T-helper 2 cell treated with Interferon-gamma antibody and Interleukin-4, amounts not matched to agents 5 μg/mL and 100 μg/mL, for 36 hours (primary cell): ENCODE data around the gene GNG4.
A peak's percentile ranks its signal among the peaks of the same experiment; 100 is the strongest.
"Not testable (repeated sequence)": the region's sequence is repeated elsewhere in the genome, so short reads cannot be mapped to it uniquely, and the experiment has no call there.

Experiments used
- DNase-seq: peaks from one replicate; pipeline ENCODE4 v3.0.0; 2021; ENCODE audit warnings: low spot score
- H3K27ac Mint-ChIP-seq: one replicate; pipeline ENCODE4 v1.8.0; 2021; ENCODE audit warnings: mild to moderate bottlenecking, mixed read lengths
- H3K27me3 Mint-ChIP-seq: one replicate; pipeline ENCODE4 v1.8.0; 2021; ENCODE audit warnings: low read depth, mixed read lengths
- H3K36me3 Mint-ChIP-seq: one replicate; pipeline ENCODE4 v1.8.0; 2021; ENCODE audit warnings: low read depth, mixed read lengths
- H3K4me1 Mint-ChIP-seq: one replicate; pipeline ENCODE4 v1.8.0; 2021; ENCODE audit warnings: low read depth, mixed read lengths
- H3K4me3 Mint-ChIP-seq: one replicate; pipeline ENCODE4 v1.8.0; 2022; ENCODE audit warnings: mild to moderate bottlenecking, moderate library complexity, mixed read lengths
- H3K9me3 Mint-ChIP-seq: one replicate; pipeline ENCODE4 v1.8.0; 2021; ENCODE audit warnings: mixed read lengths

The GNG4 gene

DNA sequence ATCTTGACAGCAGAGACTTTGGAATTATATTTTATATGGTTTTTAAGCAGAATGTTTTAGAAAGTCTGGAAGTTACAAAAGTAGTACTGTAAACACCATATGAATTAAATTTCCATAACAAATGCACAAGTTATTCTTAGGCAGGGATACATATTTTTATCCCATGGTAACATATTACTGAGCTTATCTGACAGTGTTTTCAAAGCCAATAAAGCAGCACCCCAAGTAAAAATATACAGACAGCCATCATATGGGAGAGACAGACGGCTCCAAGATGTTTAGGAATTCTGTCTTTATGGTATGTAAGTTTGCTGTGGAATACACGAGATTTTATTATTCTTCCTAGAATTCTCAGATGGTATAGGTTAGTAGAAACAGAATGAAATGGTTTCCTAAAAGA is 12.0 kb upstream of the GNG4 start:
- Mint-ChIP-seq H3K4me1 (no peaks in the 10 kb centered on the region), H3K36me3 (peaks cover 9% of the 10 kb centered on the region), H3K9me3 (no peaks in the 10 kb centered on the region), H3K27me3 (peaks cover 3% of the 10 kb centered on the region), H3K27ac (no peak overlapping the region), H3K4me3 (no peak overlapping the region)
- no peak for DNase-seq

DNA sequence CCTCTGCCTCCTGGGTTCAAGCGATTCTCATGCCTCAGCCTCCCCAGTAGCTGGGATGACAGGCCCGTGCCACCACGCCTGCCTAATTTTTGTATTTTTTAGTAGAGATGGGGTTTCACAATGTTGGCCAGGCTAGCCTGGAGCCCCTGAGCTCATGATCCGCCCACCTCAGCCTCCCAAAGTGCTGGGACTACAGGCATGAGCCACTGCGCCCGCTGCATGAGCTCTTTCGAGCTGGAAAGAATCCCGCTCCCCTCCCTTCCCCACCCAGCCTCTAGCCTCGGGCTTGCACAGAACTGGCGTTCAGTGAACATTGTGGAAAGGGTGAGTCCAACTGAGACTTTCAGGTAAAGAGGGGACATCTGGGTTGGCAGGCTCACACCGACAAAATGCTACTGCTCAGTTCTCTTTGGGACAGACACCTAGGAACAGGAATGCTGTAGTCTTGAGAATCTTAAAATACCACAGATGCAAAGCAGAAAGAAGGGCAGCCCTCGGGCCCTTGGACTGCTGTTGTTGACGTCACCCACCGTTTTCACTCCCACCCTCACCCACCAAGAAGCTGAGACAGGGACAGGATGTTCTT is 9.7 kb upstream of the GNG4 start:
- H3K36me3 Mint-ChIP-seq, result peaks cover 7% of the 10 kb centered on the region
- no peak for DNase-seq
- no peaks in the 10 kb centered on the region for H3K4me1 Mint-ChIP-seq
- peaks cover 18% of the 10 kb centered on the region for H3K27me3 Mint-ChIP-seq
- no peak overlapping the region for H3K4me3 Mint-ChIP-seq
- H3K9me3 Mint-ChIP-seq, result no peaks in the 10 kb centered on the region
- H3K27ac Mint-ChIP-seq, result no peak overlapping the region

DNA sequence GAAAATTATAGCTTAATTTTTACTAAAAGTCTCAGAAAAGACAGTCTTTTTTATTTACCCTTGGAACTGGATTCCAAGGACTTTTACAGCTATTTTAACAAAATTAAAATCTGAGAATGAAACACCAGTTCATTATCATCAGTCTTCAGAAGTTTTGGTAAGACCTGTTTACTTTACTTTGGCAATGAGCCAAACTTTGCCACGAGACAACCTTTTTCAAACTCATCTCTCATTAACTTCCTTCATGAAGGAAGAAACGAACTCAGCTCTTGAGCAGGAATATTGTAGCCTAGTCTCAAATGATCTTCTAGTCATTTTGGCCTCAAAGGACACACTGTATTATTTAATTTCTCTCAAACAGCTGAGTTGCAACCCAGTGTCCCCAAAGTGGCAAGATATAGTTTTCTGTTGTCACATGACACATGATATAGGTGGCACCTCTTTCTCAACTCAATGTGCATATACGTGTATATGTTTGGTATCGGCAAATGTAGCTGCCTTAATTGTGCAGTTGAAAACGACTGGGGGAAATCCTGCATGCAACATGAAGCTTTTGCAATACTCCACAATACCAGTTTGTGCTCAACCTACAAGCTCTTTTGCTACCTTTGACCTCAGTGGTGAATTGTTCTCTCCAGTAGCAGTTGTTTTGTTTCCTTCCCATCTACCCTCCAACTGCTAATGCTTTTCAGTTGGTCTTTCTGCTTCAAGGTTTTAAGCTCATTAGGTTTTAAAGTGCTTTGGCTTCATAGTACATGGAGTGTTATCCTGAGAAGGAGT is 8.4 kb upstream of the GNG4 start:
- no peaks in the 10 kb centered on the region for H3K9me3 Mint-ChIP-seq
- H3K4me3 Mint-ChIP-seq, result no peak overlapping the region
- no peak overlapping the region for H3K27ac Mint-ChIP-seq
- H3K4me1 Mint-ChIP-seq, result no peaks in the 10 kb centered on the region
- H3K27me3 Mint-ChIP-seq, result peaks cover 29% of the 10 kb centered on the region
- peaks cover 3% of the 10 kb centered on the region for H3K36me3 Mint-ChIP-seq
- DNase-seq, result no peak

DNA sequence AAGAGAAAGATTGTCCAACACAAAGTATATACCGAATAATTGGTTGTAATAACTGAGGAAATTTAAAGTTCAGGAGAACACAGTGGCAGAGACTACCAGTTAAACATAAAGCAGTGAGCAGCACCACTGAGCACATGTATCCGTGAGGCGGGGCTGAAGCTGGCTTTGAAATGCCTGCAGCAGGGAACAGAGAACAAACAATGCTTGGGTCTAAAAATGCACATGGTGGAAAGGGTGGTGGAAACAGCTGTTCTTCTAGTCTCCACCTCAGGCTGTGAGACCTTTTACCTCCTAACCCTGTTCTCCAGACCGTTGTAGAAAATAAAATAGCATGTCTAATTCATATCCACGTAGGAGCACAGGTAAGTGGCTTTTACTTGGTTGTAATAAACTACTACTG is 7.7 kb upstream of the GNG4 start:
- Mint-ChIP-seq H3K36me3 (peaks cover 3% of the 10 kb centered on the region), H3K27ac (no peak overlapping the region), H3K27me3 (peaks cover 36% of the 10 kb centered on the region), H3K4me3 (no peak overlapping the region), H3K9me3 (no peaks in the 10 kb centered on the region), H3K4me1 (no peaks in the 10 kb centered on the region)
- no peak for DNase-seq

DNA sequence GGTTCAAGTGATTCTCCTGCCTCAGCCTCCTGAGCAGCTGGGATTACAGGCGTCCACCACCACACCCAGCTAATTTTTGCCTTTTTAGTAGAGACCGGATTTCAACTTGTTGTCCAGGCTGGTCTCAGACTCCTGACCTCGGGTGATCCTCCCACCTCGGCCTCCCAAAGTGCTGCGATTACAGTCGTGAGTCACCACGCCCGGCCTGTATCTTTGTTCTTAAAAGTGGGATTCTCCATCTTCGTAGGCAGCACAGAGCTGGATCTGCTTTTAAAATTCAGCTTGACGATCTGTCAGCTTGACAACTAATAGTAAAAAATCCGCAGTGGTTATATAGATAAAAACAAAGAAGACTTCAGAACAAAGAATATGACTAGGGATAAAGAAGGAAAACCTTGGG is 2.8 kb upstream of the GNG4 start:
- H3K4me3 Mint-ChIP-seq, result no peak overlapping the region
- H3K36me3 Mint-ChIP-seq, result peaks cover 2% of the 10 kb centered on the region
- no peak overlapping the region for H3K27ac Mint-ChIP-seq
- H3K9me3 Mint-ChIP-seq, result no peaks in the 10 kb centered on the region
- no peak for DNase-seq
- peaks cover 9% of the 10 kb centered on the region for H3K4me1 Mint-ChIP-seq
- H3K27me3 Mint-ChIP-seq, result peaks cover 70% of the 10 kb centered on the region

DNA sequence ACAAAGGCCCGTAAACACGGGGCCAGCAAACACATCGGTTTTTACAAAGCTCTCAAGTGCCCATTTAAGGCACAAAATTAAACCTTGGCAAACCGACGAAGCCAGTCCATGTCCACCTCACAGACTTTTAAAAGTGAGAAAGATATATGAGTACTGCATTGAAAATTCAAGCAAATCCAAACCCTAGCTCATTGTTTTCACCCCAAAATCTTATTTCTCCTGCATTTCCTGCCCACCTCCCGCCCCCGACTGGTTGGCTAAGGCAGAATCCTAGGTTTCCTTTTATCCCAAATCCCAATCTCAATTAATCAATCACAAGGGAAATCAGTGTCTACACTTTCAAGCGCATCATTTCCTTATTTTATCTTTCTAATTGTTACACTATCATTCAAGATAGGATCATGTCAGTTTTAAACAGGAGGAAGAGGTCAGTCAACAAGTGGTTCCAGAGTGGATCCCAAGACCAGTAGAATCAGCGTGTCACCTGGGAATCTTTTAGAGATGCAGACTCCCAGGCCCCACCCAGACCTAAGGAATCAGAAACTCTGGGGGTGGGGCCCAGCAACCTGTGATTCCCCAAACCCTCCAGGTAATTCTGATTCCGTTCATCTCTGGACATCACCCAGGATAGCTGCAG is 1.7 kb upstream of the GNG4 start:
- no peak overlapping the region for H3K27ac Mint-ChIP-seq
- H3K36me3 Mint-ChIP-seq, result peaks cover 2% of the 10 kb centered on the region
- H3K9me3 Mint-ChIP-seq, result no peaks in the 10 kb centered on the region
- H3K4me1 Mint-ChIP-seq, result peaks cover 9% of the 10 kb centered on the region
- H3K4me3 Mint-ChIP-seq, result peak overlapping the region; percentile 44
- DNase-seq, result no peak
- H3K27me3 Mint-ChIP-seq, result peaks cover 77% of the 10 kb centered on the region

DNA sequence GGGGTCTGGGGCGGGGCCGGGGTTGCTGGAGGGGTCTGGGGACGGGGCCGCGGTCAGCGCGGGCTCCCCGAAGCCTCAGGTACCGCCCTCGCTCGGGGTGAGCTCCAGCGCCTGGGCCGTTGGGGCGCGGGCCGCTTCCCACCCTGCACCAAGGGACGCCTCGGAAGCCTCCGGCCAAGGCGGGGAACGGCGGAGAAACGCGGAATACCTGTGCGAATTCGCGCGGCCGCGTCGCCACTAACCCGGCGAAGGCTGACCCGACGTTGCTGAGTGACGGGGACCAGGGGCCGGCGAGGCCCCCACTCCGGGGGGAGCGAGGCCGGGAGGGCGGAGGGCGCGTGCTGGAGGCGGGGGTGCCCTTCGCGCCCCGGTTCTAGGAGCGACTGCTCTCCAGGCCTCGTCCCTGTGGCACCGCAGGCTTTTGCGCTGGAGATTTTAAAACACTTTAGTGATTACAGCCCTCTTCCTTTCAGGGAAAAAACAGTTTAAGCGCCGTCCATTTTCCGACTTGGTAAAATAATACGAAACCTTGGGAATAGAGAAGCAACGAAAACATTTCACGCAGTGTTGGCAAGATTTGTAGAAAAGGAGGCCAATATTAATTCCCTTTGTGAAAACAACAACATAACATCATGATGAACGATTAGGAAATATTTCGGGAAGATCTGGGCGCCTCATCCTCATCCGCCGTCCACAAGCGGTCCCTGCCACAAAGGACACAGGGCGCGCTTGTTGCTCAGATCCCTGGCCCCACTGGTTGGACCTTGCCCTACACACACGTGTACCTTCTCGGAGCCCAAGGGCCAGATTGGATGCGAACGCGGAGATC is 971 bp upstream of the GNG4 start:
- H3K4me1 Mint-ChIP-seq, result peaks cover 9% of the 10 kb centered on the region
- H3K27me3 Mint-ChIP-seq, result peaks cover 77% of the 10 kb centered on the region
- peaks cover 2% of the 10 kb centered on the region for H3K36me3 Mint-ChIP-seq
- no peak overlapping the region for H3K27ac Mint-ChIP-seq
- no peak for DNase-seq
- H3K4me3 Mint-ChIP-seq, result peak overlapping the region; percentile 44
- H3K9me3 Mint-ChIP-seq, result no peaks in the 10 kb centered on the region

DNA sequence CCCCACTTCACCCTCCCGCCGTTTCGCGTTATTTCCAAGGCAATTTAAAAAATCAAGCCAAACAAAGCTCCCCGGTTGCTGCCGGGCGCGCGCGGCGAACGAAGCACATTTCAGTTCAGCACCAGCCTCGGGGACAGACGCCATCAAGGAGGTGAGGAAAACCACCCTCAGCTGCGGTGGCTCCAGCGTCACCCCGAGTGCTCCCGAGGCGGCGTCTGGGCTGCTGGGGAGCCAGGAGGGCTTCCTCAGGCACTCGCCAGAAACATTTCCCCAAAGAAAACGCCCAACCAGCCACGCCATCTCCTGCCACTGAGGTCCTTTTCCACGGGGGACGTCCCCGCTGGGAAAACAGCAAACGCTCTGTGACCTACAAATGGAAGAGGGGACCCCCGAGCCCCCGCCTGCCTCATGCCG is 623 bp downstream of the GNG4 start:
- peak; percentile 70 for DNase-seq
- Mint-ChIP-seq H3K27me3 (peaks cover 67% of the 10 kb centered on the region), H3K36me3 (peaks cover 2% of the 10 kb centered on the region), H3K9me3 (no peaks in the 10 kb centered on the region), H3K27ac (peak overlapping the region; percentile 49), H3K4me3 (peak overlapping the region; percentile 83), H3K4me1 (peaks cover 9% of the 10 kb centered on the region)

DNA sequence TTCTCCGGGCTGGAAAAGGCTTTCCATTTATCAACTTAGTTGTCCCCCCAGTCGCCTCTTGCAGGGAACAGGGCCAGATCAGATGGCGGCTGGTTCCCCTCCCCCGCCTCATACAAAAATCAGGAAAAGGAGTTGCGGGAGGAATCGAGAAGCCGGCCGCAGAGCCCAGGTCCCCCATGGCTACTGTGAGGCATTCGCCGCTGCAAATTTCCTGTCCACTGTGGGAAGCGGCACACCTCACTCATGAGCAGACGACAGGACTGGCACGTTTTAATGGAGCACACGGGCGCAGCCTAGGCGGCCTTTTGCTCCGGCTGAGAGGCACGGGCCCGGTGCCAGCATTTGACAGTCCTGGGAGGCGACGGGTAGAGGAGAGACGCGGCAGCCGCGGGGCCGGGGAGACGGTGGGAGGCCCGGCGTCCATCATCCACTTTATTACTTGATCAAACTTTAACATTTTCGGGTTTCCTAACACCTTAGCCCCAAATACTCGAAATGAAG is 1.1 kb downstream of the GNG4 start:
- no peak for DNase-seq
- Mint-ChIP-seq H3K36me3 (peaks cover 2% of the 10 kb centered on the region), H3K4me3 (peak overlapping the region; percentile 83), H3K27me3 (peaks cover 64% of the 10 kb centered on the region), H3K9me3 (no peaks in the 10 kb centered on the region), H3K4me1 (peaks cover 10% of the 10 kb centered on the region), H3K27ac (no peak overlapping the region)

DNA sequence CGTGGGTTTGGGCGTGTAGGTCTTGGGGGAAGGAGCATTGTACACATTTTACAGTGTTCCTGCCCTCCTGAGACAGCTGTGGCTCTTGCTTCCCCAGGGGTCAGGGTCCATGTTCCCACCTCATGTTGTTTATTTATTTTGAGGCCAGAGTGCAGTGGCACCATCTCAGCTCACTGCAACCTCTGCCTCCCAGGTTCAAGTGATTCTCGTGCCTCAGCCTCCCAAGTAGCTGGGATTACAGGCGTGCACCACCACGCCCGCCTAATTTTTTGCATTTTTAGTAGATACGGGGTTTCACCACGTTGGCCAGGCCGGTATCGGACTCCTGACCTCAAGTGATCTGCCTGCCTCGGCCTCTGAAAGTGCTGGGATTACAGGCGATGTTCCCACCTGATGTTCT is 2.0 kb downstream of the GNG4 start:
- Mint-ChIP-seq H3K4me1 (peaks cover 19% of the 10 kb centered on the region), H3K27me3 (peaks cover 55% of the 10 kb centered on the region)
- not testable (repeated sequence) for DNase-seq, H3K9me3 Mint-ChIP-seq, H3K27ac Mint-ChIP-seq, H3K4me3 Mint-ChIP-seq, H3K36me3 Mint-ChIP-seq

DNA sequence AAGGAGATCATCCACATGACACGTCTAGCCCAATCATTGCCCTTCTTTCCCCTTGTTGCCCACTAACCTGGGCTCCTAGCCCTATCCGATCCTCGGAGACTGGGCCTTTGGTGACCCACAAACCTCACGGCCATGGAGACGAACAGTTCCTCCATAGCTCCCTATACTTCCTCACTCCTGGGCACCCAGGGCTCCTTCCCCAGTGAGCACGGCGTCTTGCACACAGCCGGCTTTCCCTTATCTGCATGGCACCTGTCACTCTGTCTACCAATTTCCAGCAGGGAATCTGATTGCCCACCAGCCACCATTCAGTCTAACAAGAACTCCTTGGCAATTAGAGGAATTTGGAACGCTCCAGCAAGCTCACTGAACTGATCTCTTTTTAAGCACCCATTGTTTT is 3.1 kb downstream of the GNG4 start:
- Mint-ChIP-seq H3K27me3 (peaks cover 46% of the 10 kb centered on the region), H3K9me3 (no peaks in the 10 kb centered on the region), H3K4me3 (no peak overlapping the region), H3K4me1 (peaks cover 29% of the 10 kb centered on the region), H3K36me3 (peaks cover 2% of the 10 kb centered on the region), H3K27ac (no peak overlapping the region)
- no peak for DNase-seq

DNA sequence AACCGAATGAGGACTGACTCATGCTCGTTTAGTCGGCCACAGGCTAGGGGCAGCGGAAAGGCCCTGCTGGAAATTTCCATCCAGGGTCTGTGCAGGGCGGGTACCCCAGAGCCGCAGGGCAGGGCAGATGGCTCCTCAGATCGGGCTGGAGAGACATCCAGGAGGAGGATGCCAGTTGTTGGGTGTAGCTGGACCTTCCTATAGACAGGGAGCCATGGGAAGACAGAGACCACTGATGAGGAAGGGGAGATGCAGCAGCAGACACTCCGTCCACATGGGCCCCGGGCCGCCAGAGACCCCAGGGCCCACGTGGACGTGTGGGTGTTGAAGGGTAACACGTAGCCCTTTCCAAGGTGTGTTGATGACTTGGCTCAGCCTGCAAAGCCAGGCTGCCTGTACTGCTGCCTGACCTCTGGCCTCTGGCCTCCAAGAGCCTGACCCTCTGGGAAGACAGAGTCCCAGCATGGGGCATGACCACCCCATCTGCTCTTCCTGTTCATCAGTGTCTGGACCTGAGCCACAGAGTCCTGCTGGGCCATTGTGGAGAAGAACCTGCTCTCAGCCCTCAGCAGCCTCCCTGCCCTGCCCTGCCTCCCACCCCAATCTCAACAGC is 4.8 kb downstream of the GNG4 start:
- Mint-ChIP-seq H3K27me3 (peaks cover 36% of the 10 kb centered on the region), H3K4me3 (no peak overlapping the region), H3K9me3 (no peaks in the 10 kb centered on the region), H3K27ac (no peak overlapping the region), H3K4me1 (peaks cover 36% of the 10 kb centered on the region), H3K36me3 (no peaks in the 10 kb centered on the region)
- no peak for DNase-seq

DNA sequence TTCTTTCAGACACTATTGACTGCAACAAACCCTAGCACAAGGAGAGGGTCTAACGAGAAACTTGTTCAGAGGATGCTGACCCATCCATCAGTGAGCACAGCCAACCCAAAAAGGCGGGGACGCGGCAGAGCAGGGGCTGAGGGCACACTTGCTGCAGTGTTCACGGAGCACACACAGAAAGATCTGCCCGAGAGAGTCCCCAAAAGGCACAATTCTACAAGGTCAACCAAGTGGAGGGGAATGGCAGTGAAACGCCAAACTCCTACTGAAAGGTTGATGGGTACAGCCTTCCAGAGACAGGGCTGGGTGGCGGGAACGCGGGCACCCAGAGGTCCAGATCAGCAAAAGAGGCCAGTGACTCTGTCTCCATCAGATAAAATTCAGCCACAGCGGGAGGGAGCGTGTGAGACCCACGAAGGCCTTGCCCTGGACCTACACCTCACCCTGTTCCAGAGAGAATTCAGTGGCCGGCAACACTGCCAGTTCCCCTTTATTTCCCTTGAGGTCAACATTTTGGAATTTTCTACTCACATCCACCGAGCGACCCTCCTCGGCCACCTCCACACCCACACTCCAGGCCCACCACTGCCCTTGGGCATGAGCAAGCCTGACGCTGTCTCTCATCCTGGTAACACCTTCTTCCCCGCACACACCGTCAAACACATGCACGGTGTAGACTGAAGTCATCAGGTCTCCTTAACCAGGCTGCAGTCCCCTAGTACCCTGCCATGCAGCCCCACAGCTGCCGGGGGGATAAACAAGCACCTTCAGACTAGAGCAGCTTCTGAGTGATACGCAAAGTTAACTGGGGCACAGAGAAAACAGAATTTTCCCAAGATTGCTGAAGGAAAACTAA is 5.5 kb downstream of the GNG4 start:
- Mint-ChIP-seq H3K27me3 (peaks cover 36% of the 10 kb centered on the region), H3K36me3 (no peaks in the 10 kb centered on the region), H3K9me3 (no peaks in the 10 kb centered on the region), H3K27ac (no peak overlapping the region), H3K4me3 (no peak overlapping the region), H3K4me1 (peaks cover 37% of the 10 kb centered on the region)
- no peak for DNase-seq
